Measurements from ENCODE around the gene GCA.

Gene GCA

GRCh38 chr2:162343824-162344616, at the start of gene GCA:
TSS of gene GCA (plus strand) at chr2:162344132. CDS start at chr2:162344249, 117 bp downstream.
- peak; percentile 87 for DNase-seq

- DNase-seq = no peak
These were observed 48.9 kb upstream of the GCA start for GRCh38 chr2:162295009-162295408.

- DNase-seq = peak; percentile 76
These were observed 45.9 kb upstream of the GCA start for GRCh38 chr2:162297925-162298552.

GRCh38 chr2:162298669-162299335, 45.1 kb upstream of the GCA start:
- DNase-seq = no peak

GRCh38 chr2:162300266-162300665, 43.7 kb upstream of the GCA start:
- no peak for DNase-seq

- peak; percentile 27 for DNase-seq
These were observed 42.7 kb upstream of the GCA start for GRCh38 chr2:162301151-162301804.

- no peak for DNase-seq
These were observed 42.1 kb upstream of the GCA start for GRCh38 chr2:162301877-162302276.

- no peak for DNase-seq
These were observed 38.0 kb upstream of the GCA start for GRCh38 chr2:162305901-162306300.

GRCh38 chr2:162308747-162309503, 35.0 kb upstream of the GCA start:
- no peak for DNase-seq

- DNase-seq = no peak
These were observed 31.1 kb upstream of the GCA start for GRCh38 chr2:162312853-162313252.

GRCh38 chr2:162315938-162316337, 28.0 kb upstream of the GCA start:
- no peak for DNase-seq

- DNase-seq = no peak
These were observed 27.3 kb upstream of the GCA start for GRCh38 chr2:162316590-162316989.

- no peak for DNase-seq
These were observed 26.7 kb upstream of the GCA start for GRCh38 chr2:162317058-162317742.

GRCh38 chr2:162317861-162318327, 26.0 kb upstream of the GCA start:
- DNase-seq = no peak

- peak; percentile 84 for DNase-seq
These were observed 25.4 kb upstream of the GCA start, which contains the start of gene IFIH1 for GRCh38 chr2:162318328-162319180. TSS of gene IFIH1 (minus strand) at chr2:162318684. CDS start at chr2:162318307, 377 bp downstream.

GRCh38 chr2:162320864-162321517, 22.9 kb upstream of the GCA start:
- no peak for DNase-seq

- DNase-seq = no peak
These were observed 19.0 kb upstream of the GCA start for GRCh38 chr2:162324953-162325352.

- no peak for DNase-seq
These were observed 16.7 kb upstream of the GCA start for GRCh38 chr2:162327134-162327769.

- DNase-seq = no peak
These were observed 16.1 kb upstream of the GCA start for GRCh38 chr2:162327806-162328205.
